Measurements from ENCODE around the gene TAF1B. TPM values are rescaled to one million over a fixed set of nuclear protein-coding genes. Genes with fewer than 3 reads are reported as not detected.

TAF1B gene
- total RNA-seq, 4 donors from 2014 or later, result 10.8 to 21.4 (median 17.9) TPM

- TF ChIP-seq EP300 (IDR thresholded peaks at IDR 0.05), result no peak
- no peak for DNase-seq (ENCODE audit: low spot score in 2 of 2)
- no peaks in the 10 kb centered on the region for H3K9me3 ChIP-seq
- peaks cover 0 to 15% (median 3%) of the 10 kb centered on the region in 4 donors for H3K4me1 ChIP-seq
- no peaks in the 10 kb centered on the region for H3K36me3 ChIP-seq
- no peak overlapping the region for H3K4me3 ChIP-seq
- WGBS, 2 donors, result 91 to 94% methylated on average over 6 of the region's 6 CpGs
- no peak overlapping the region for H3K27ac ChIP-seq
- no peaks in the 10 kb centered on the region for H3K27me3 ChIP-seq
These were observed 105.4 kb downstream of the TAF1B start for GRCh38 chr2:9948721-9949120.

- H3K27me3 ChIP-seq, result no peaks in the 10 kb centered on the region
- no peak for DNase-seq (ENCODE audit: low spot score in 2 of 2)
- H3K27ac ChIP-seq, result no peak overlapping the region
- TF ChIP-seq POLR2A (IDR thresholded peaks at IDR 0.05), result no peak
- no peak for TF ChIP-seq CTCF (IDR thresholded peaks at IDR 0.05)
- TF ChIP-seq EP300 (IDR thresholded peaks at IDR 0.05), result no peak
- peaks cover 0 to 15% (median 3%) of the 10 kb centered on the region in 4 donors for H3K4me1 ChIP-seq
- H3K4me3 ChIP-seq, result no peak overlapping the region
- no peaks in the 10 kb centered on the region for H3K9me3 ChIP-seq
- no peaks in the 10 kb centered on the region for H3K36me3 ChIP-seq
- WGBS, 2 donors, result 92 to 94% methylated on average over 23 of the region's 23 CpGs
These were observed 106.1 kb downstream of the TAF1B start for GRCh38 chr2:9949239-9949991.

- no peak for DNase-seq (ENCODE audit: low spot score in 2 of 2)
- H3K9me3 ChIP-seq, result no peaks in the 10 kb centered on the region
- peaks cover 0 to 15% (median 3%) of the 10 kb centered on the region in 4 donors for H3K4me1 ChIP-seq
- H3K36me3 ChIP-seq, result no peaks in the 10 kb centered on the region
- TF ChIP-seq POLR2A (IDR thresholded peaks at IDR 0.05) (no peak), CTCF (IDR thresholded peaks at IDR 0.05) (no peak), EP300 (IDR thresholded peaks at IDR 0.05) (no peak)
- no peaks in the 10 kb centered on the region for H3K27me3 ChIP-seq
- no peak overlapping the region for H3K4me3 ChIP-seq
- WGBS, 2 donors, result 94 to 95% methylated on average over 14 of the region's 14 CpGs
- H3K27ac ChIP-seq, result no peak overlapping the region
These were observed 106.8 kb downstream of the TAF1B start for GRCh38 chr2:9949992-9950520.

- DNase-seq (ENCODE audit: low spot score in 2 of 2), result no peak
- TF ChIP-seq POLR2A (IDR thresholded peaks at IDR 0.05) (no peak), EP300 (IDR thresholded peaks at IDR 0.05) (no peak), CTCF (IDR thresholded peaks at IDR 0.05) (no peak)
- Histone ChIP-seq H3K9me3 (no peaks in the 10 kb centered on the region), H3K27ac (peak overlapping the region in 2 of 4 donors; percentile 47 to 61), H3K36me3 (no peaks in the 10 kb centered on the region), H3K27me3 (no peaks in the 10 kb centered on the region), H3K4me3 (peak overlapping the region; percentile 21 to 63 (median 56)), H3K4me1 (peaks cover 0 to 15% (median 3%) of the 10 kb centered on the region in 4 donors)
- WGBS, 2 donors, result 12 to 16% methylated on average over 47 to 49 of the region's 76 CpGs
These were observed 107.4 kb downstream of the TAF1B start for GRCh38 chr2:9950521-9951271.

- H3K27ac ChIP-seq, result peak overlapping the region in 2 of 4 donors; percentile 47 to 61
- no peak for DNase-seq (ENCODE audit: low spot score in 2 of 2)
- H3K4me1 ChIP-seq, result peaks cover 0 to 15% (median 3%) of the 10 kb centered on the region in 4 donors
- H3K27me3 ChIP-seq, result no peaks in the 10 kb centered on the region
- WGBS, 2 donors, result no CpG with 5 or more reads among the region's 47 CpGs
- H3K36me3 ChIP-seq, result no peaks in the 10 kb centered on the region
- TF ChIP-seq CTCF (IDR thresholded peaks at IDR 0.05) (peak in 2 of 5 experiments; percentile 6 to 17), EP300 (IDR thresholded peaks at IDR 0.05) (no peak)
- no peaks in the 10 kb centered on the region for H3K9me3 ChIP-seq
- H3K4me3 ChIP-seq, result peak overlapping the region in 3 of 4 donors; percentile 55 to 63 (median 57)
These were observed 107.9 kb downstream of the TAF1B start for GRCh38 chr2:9951272-9951521.
